Loucy (cell line): ENCODE measurements around the gene DHX30.

Experiments
- H2AFZ ChIP-seq: fragments of 200-600 bp; sonication (generic); 2 replicates; pipeline ENCODE4 v1.6.0; 2016; ENCODE audit warnings: antibody characterized with exemption, mild to moderate bottlenecking, low read length, moderate library complexity
- H3F3A ChIP-seq: fragments of 200-600 bp; 2 replicates; pipeline ENCODE4 v1.6.0; 2016; ENCODE audit warnings: antibody characterized with exemption, low read depth, mild to moderate bottlenecking
- H3K27me3 ChIP-seq: fragments of 200-600 bp; sonication (generic); 2 replicates; pipeline ENCODE4 v1.6.1; 2014; ENCODE audit warnings: low read length, mild to moderate bottlenecking; ENCODE audit not compliant: insufficient read depth, poor library complexity, severe bottlenecking
- H3K36me3 ChIP-seq: fragments of 200-600 bp; sonication (generic); 2 replicates; pipeline ENCODE4 v1.6.1; 2016; ENCODE audit warnings: low read length; ENCODE audit not compliant: insufficient read depth
- H3K4me1 ChIP-seq: fragments of 200-600 bp; sonication (generic); 2 replicates; pipeline ENCODE4 v1.5.1; 2014; ENCODE audit warnings: low read length, mild to moderate bottlenecking; ENCODE audit not compliant: insufficient read depth, poor library complexity, severe bottlenecking
- H3K4me2 ChIP-seq: fragments of 200-600 bp; sonication (generic); 2 replicates; pipeline ENCODE4 v1.6.0; 2014; ENCODE audit warnings: antibody characterized with exemption, low read length, low read depth, mild to moderate bottlenecking; ENCODE audit not compliant: poor library complexity, severe bottlenecking
- H3K4me3 ChIP-seq: fragments of 200-600 bp; sonication (generic); 2 replicates; pipeline ENCODE4 v1.5.1; 2014; ENCODE audit warnings: low read length, mild to moderate bottlenecking, mixed read lengths; ENCODE audit not compliant: poor library complexity, severe bottlenecking
- H3K79me2 ChIP-seq: fragments of 200-600 bp; sonication (generic); 2 replicates; pipeline ENCODE4 v1.6.1; 2014; ENCODE audit warnings: low read length; ENCODE audit not compliant: insufficient read depth
- H3K9ac ChIP-seq: fragments of 200-600 bp; sonication (generic); 2 replicates; pipeline ENCODE4 v1.6.0; 2014; ENCODE audit warnings: mild to moderate bottlenecking, low read depth, low read length, moderate library complexity; ENCODE audit not compliant: poor library complexity, severe bottlenecking
- H3K9me2 ChIP-seq: fragments of 200-600 bp; sonication (generic); replicated peaks from 2 replicates; pipeline ENCODE4 v1.6.1; 2016; ENCODE audit warnings: low read depth, low read length, mixed read lengths
- H3K9me3 ChIP-seq: fragments of 200-600 bp; sonication (generic); 2 replicates; pipeline ENCODE4 v1.6.1; 2014; ENCODE audit warnings: mild to moderate bottlenecking, antibody characterized with exemption, low read length, low read depth; ENCODE audit not compliant: insufficient read depth
- H4K20me1 ChIP-seq: fragments of 200-600 bp; sonication (generic); 2 replicates; pipeline ENCODE4 v1.6.0; 2014; ENCODE audit warnings: antibody characterized with exemption, low read length, mild to moderate bottlenecking; ENCODE audit not compliant: insufficient read depth, poor library complexity, severe bottlenecking
- EZH2phosphoT487 ChIP-seq: fragments of 200-600 bp; IDR thresholded peaks from 2 replicates; pipeline ENCODE4 v1.6.1; 2018; ENCODE audit warnings: antibody characterized with exemption, mild to moderate bottlenecking, moderate library complexity, borderline replicate concordance
- TF ChIP-seq, protein P1 (sequence below): fragments of 200-600 bp; sonication (generic); conservative IDR thresholded peaks from 2 replicates; pipeline ENCODE4 v1.5.1; 2014; ENCODE audit warnings: mild to moderate bottlenecking, antibody characterized with exemption, low read length

DHX30 gene

DNA sequence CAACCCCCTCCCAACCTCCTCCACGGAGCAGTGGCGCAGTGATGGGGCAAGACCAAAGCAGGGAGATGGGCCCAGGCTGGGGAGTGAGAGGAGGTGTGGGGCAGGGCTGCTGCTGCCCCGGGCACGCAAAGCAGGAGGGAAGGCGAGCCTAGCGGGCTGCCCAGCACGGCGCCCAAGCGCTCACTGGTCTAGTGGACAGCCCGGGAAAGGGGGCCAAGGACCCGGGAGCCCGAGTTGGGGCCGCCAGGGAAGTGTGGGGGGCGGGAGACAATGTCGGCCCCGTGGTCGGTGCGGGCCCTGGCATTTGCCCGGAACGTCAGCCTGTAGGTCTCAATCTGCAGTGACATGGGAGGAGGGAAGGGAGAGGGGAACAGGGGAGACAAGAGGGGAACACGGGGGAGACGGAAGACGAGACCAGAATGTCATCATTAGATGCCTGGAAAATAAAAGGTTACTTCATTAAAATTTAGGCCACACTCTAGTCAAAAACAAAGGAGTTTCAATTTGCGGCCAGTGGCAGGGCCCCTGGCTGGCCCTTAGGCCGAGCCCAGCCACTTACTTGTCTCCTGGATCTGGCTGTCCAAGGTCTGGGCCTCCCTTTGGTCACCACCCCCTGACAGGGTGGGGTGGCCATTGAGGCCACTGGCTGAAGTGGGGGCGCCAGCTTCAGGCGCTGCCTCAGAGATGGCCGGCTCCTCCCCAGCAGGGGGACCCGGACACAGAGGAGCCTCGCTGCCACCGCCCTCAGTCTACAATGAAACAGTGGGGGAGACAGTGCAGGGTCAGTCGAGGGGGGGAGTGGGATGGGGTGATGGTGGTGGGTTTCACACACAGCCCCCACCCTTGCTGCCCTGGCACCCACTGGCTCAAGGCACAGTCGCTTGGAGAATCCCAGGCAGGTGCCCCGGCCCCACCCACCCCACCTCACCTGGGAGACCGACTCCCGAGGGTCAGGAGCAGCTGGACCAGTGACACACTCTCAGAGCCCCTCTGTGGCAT is 50.0 kb downstream of the DHX30 start:
- Histone ChIP-seq H3K4me2 (no peak overlapping the region), H4K20me1 (no peaks in the 10 kb centered on the region), H3K36me3 (peaks cover 57% of the 10 kb centered on the region; the same call in 1 of the 2 replicates), H3F3A (no peaks in the 10 kb centered on the region), H3K4me1 (no peaks in the 10 kb centered on the region), H3K27me3 (no peaks in the 10 kb centered on the region), H3K9me2 (no peaks in the 10 kb centered on the region), H3K9me3 (no peaks in the 10 kb centered on the region), H2AFZ (no peak overlapping the region), H3K4me3 (no peak overlapping the region), H3K79me2 (no peaks in the 10 kb centered on the region), H3K9ac (no peak overlapping the region)
- TF ChIP-seq, protein P1, sequence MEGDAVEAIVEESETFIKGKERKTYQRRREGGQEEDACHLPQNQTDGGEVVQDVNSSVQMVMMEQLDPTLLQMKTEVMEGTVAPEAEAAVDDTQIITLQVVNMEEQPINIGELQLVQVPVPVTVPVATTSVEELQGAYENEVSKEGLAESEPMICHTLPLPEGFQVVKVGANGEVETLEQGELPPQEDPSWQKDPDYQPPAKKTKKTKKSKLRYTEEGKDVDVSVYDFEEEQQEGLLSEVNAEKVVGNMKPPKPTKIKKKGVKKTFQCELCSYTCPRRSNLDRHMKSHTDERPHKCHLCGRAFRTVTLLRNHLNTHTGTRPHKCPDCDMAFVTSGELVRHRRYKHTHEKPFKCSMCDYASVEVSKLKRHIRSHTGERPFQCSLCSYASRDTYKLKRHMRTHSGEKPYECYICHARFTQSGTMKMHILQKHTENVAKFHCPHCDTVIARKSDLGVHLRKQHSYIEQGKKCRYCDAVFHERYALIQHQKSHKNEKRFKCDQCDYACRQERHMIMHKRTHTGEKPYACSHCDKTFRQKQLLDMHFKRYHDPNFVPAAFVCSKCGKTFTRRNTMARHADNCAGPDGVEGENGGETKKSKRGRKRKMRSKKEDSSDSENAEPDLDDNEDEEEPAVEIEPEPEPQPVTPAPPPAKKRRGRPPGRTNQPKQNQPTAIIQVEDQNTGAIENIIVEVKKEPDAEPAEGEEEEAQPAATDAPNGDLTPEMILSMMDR, result no peak
- TF ChIP-seq EZH2phosphoT487, result no peak

DNA sequence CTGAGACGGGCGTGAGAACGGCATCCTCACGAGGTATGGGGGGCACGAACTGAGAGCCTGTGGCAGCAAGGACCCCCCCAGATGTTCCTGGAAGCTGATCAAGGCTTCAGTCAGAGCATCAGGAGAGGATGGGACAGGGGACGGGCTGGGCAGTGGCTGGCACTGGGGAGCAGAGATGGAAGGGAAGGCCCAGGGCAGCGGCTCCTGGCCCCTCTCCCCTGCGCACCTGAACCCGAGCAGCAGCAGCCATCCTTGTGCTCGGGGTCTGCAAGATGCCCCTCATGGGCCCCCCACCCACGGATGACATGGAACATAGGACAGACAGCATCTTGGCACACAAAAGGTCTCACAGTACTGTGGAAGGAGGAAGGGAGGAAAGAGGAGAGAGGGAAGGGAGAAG is 51.3 kb downstream of the DHX30 start:
- H3K4me1 ChIP-seq, result no peaks in the 10 kb centered on the region
- no peaks in the 10 kb centered on the region for H3K9me3 ChIP-seq
- H4K20me1 ChIP-seq, result no peaks in the 10 kb centered on the region
- no peak for TF ChIP-seq EZH2phosphoT487
- TF ChIP-seq, protein P1, result no peak
- H3K79me2 ChIP-seq, result no peaks in the 10 kb centered on the region
- H3K4me2 ChIP-seq, result no peak overlapping the region
- H3K27me3 ChIP-seq, result no peaks in the 10 kb centered on the region
- no peak overlapping the region for H3K4me3 ChIP-seq
- no peak overlapping the region for H2AFZ ChIP-seq
- no peaks in the 10 kb centered on the region for H3F3A ChIP-seq
- H3K9me2 ChIP-seq, result no peaks in the 10 kb centered on the region
- no peak overlapping the region for H3K9ac ChIP-seq
- peaks cover 43% of the 10 kb centered on the region; the same call in 1 of the 2 replicates for H3K36me3 ChIP-seq

GRCh38 chr3:47854720-47855455 is 52.0 kb downstream of the DHX30 start:
- Histone ChIP-seq H3K4me2 (no peak overlapping the region), H4K20me1 (no peaks in the 10 kb centered on the region), H2AFZ (no peak overlapping the region), H3K9me3 (no peaks in the 10 kb centered on the region), H3K4me3 (no peak overlapping the region), H3K4me1 (no peaks in the 10 kb centered on the region), H3K9ac (no peak overlapping the region), H3K79me2 (no peaks in the 10 kb centered on the region), H3K36me3 (peaks cover 37% of the 10 kb centered on the region; the same call in 1 of the 2 replicates), H3K27me3 (no peaks in the 10 kb centered on the region), H3F3A (no peaks in the 10 kb centered on the region), H3K9me2 (no peaks in the 10 kb centered on the region)
- TF ChIP-seq, protein P1, result no peak
- TF ChIP-seq EZH2phosphoT487, result no peak
